Endothelial cell of umbilical vein (primary cell): ENCODE results near the gene CNTNAP2. TPM values are rescaled to one million over a fixed set of nuclear protein-coding genes. Genes with fewer than 3 reads are reported as not detected.

Experiments
- BruUV-seq: library from RNA; stranded (reverse); fragments of 400-500 nt; replicated peaks from 2 replicates; lab custom pipeline; 2021; lab: Mats Ljungman, UMichigan
- CTCF ChIA-PET: fragments of 300-600, 350-600 bp; sonication (Branson Sonifier 250); formaldehyde crosslinking; loops from one replicate; lab custom pipeline; 2021; ENCODE audit warnings: antibody characterized with exemption, inconsistent platforms; lab: Charles Lee
- POLR2A ChIA-PET: fragments of 300-600, 350-600 bp; sonication (Branson Sonifier 250); formaldehyde crosslinking; loops from one replicate; lab custom pipeline; 2021; ENCODE audit warnings: antibody characterized with exemption, inconsistent platforms; lab: Charles Lee
- DNase-seq: peaks from one replicate; pipeline ENCODE4 v3.0.0-alpha.2; 2011; ENCODE audit warnings: low read depth, low spot score
- FAIRE-seq: peaks from 2 replicates; lab custom pipeline; 2011; peaks lifted over from hg19 to GRCh38; lab: Jason Lieb, UNC
- H2AFZ ChIP-seq: 2 replicates; pipeline ENCODE4 v1.6.0; 2012; ENCODE audit warnings: low read depth, low read length, control low read depth, inconsistent platforms
- H3K27ac ChIP-seq: 2 replicates; pipeline ENCODE4 v1.5.1; 2011; ENCODE audit warnings: low read depth, mild to moderate bottlenecking, control low read depth, low read length, moderate library complexity; ENCODE audit not compliant: insufficient read depth
- H3K27me3 ChIP-seq, 2 experiments: 2 replicates each; pipeline versions ENCODE4 v1.6.0 to v1.6.1; 2011; ENCODE audit warnings: low read length in 2 of 2, mixed read lengths in 1 of 2; ENCODE audit not compliant: control insufficient read depth in 2 of 2, insufficient read depth in 2 of 2
- H3K36me3 ChIP-seq, 2 experiments: 2 replicates in 1 of 2; 3 replicates in 1 of 2; pipeline ENCODE4 v1.5.1; 2011; ENCODE audit warnings: low read length in 2 of 2, mild to moderate bottlenecking in 1 of 2, moderate library complexity in 1 of 2; ENCODE audit not compliant: control insufficient read depth in 2 of 2, insufficient read depth in 2 of 2; ENCODE audit errors: extremely low read depth in 1 of 2
- H3K4me1 ChIP-seq: 3 replicates; pipeline ENCODE4 v1.5.1; 2011; ENCODE audit warnings: mild to moderate bottlenecking, low read length; ENCODE audit not compliant: control insufficient read depth, insufficient read depth; ENCODE audit errors: extremely low read depth
- H3K4me2 ChIP-seq: 2 replicates; pipeline ENCODE4 v1.6.1; 2011; ENCODE audit warnings: low read length, control low read depth, mixed read lengths; ENCODE audit not compliant: insufficient read depth
- H3K4me3 ChIP-seq, 3 experiments: fragments of 200-600 bp in 1 of 3; sonication (generic), shearing (Covaris generic) in 1 of 3; replicated peaks in 1 of 3; 2 replicates each; pipeline ENCODE4 v1.5.1; 2011 to 2016; ENCODE audit warnings: control low read depth in 3 of 3, low read length in 3 of 3, mild to moderate bottlenecking in 2 of 3, inconsistent platforms in 1 of 3, low read depth in 1 of 3, moderate library complexity in 1 of 3; ENCODE audit not compliant: insufficient read depth in 1 of 3
- H3K79me2 ChIP-seq: 2 replicates; pipeline ENCODE4 v1.6.0; 2012; ENCODE audit warnings: low read length, inconsistent platforms; ENCODE audit not compliant: control insufficient read depth, insufficient read depth
- H3K9ac ChIP-seq: replicated peaks from 2 replicates; pipeline ENCODE3; 2011; ENCODE audit warnings: low read length, control low read depth; ENCODE audit not compliant: insufficient read depth; ENCODE audit errors: extremely low read depth
- H3K9me1 ChIP-seq: replicated peaks from 3 replicates; pipeline ENCODE4 v1.6.0; 2011; ENCODE audit warnings: mild to moderate bottlenecking, low read length; ENCODE audit not compliant: control insufficient read depth, insufficient read depth; ENCODE audit errors: extremely low read depth
- H3K9me3 ChIP-seq: replicated peaks from 2 replicates; pipeline ENCODE4 v1.5.1; 2012; ENCODE audit warnings: low read length, inconsistent platforms; ENCODE audit not compliant: control insufficient read depth, insufficient read depth
- H4K20me1 ChIP-seq: replicated peaks from 2 replicates; pipeline ENCODE3; 2011; ENCODE audit warnings: mild to moderate bottlenecking, low read length; ENCODE audit not compliant: control insufficient read depth, insufficient read depth; ENCODE audit errors: extremely low read depth
- EZH2 ChIP-seq: IDR thresholded peaks from 2 replicates; pipeline ENCODE4 v1.6.1; 2012; ENCODE audit warnings: borderline replicate concordance, low read depth, mild to moderate bottlenecking, moderate library complexity, low read length, inconsistent platforms; ENCODE audit not compliant: severe bottlenecking
- GATA2 ChIP-seq: IDR thresholded peaks from 2 replicates; pipeline ENCODE4 v1.7.0; 2011; ENCODE audit warnings: low read depth, mild to moderate bottlenecking, moderate library complexity, mixed read lengths, low read length; ENCODE audit not compliant: insufficient read length, insufficient read depth
- JUN ChIP-seq: IDR thresholded peaks from 2 replicates; pipeline ENCODE4 v1.6.1; 2011; ENCODE audit warnings: borderline replicate concordance, low read depth; ENCODE audit not compliant: insufficient read length, insufficient read depth
- MAX ChIP-seq: IDR thresholded peaks from 2 replicates; pipeline ENCODE4 v1.6.1; 2011; ENCODE audit not compliant: insufficient read depth, insufficient read length
- POLR2A ChIP-seq: IDR thresholded peaks from 2 replicates; pipeline ENCODE4 v1.6.1; 2012; ENCODE audit warnings: low read depth, mild to moderate bottlenecking, control low read depth, low read length
- POLR2AphosphoS5 ChIP-seq: IDR thresholded peaks from 2 replicates; pipeline ENCODE4 v1.6.1; 2012; ENCODE audit warnings: low read depth, mild to moderate bottlenecking, control low read depth, low read length, moderate library complexity; ENCODE audit not compliant: insufficient read depth
- dilution Hi-C: fragments of 300-500 bp; cut with MboI; formaldehyde crosslinking; loops from one replicate; pipeline ENCODE4 v1.15.0; 2019; ENCODE audit warnings: low sequenced_read_pairs; ENCODE audit not compliant: extremely low pct_ligation_motif_present
- intact Hi-C: fragments of 100-400 bp; cut with micrococcal nuclease; formaldehyde crosslinking; loops from one replicate; pipeline ENCODE4 v1.10.0; 2022
- polyA plus RNA-seq, 4 experiments: library from polyadenylated mRNA; depleted of rRNA in 3 of 4; stranded (reverse) in 3 of 4; unstranded in 1 of 4; fragments of >200 nt; gene quantifications; 2 replicates each; pipeline versions ENCODE4 v1.2.1 to v1.2.3, GENCODE V29; 2011 to 2012; ENCODE audit warnings: missing spikeins in 1 of 4
- total RNA-seq: library from RNA; stranded (reverse); gene quantifications from 2 replicates; pipeline ENCODE4 v1.2.3, GENCODE V29; 2021
- TF ChIP-seq, protein P1 (sequence below), 2 donors: IDR thresholded peaks; 1 replicate in 1 of 2; 2 replicates in 1 of 2; pipeline ENCODE4 v1.5.1; 2011; ENCODE audit warnings: low read length in 2 of 2, mild to moderate bottlenecking in 2 of 2, moderate library complexity in 2 of 2, control low read depth in 1 of 2, inconsistent platforms in 1 of 2, low read depth in 1 of 2; ENCODE audit not compliant: insufficient read depth in 1 of 2; ENCODE audit errors: extremely low read depth in 1 of 2

CNTNAP2 gene
- total and polyA plus RNA-seq, 2 donors (not counting 3 experiments of a cell fraction or from before 2014, with no cell fraction given) = not detected

DNA sequence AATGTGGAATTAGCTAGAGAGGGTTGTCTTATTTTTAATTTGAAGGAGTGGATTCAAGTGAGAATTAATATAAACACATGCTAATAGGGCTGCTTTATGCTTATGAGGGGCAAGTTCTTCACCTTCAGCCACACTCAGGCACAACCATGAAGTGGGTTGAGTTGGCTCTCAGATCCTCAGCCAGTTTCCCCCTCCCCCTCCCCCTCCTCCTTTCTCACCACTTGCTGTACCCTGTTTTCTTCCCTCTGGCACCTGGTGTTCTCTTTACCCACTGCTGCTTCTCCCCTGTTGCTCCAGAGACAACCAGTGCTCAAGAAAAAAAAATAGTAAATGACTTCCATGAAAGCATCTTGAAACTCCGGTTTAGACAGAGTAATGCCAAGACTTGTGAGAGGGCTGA is 1083.3 kb downstream of the CNTNAP2 start:
- Histone ChIP-seq H3K4me2 (no peak overlapping the region), H3K4me3 (no peak overlapping the region), H2AFZ (no peak overlapping the region), H3K9me3 (peaks cover 5% of the 10 kb centered on the region), H4K20me1 (no peaks in the 10 kb centered on the region), H3K9ac (no peak overlapping the region), H3K4me1 (no peaks in the 10 kb centered on the region), H3K36me3 (no peaks in the 10 kb centered on the region), H3K79me2 (no peaks in the 10 kb centered on the region), H3K27ac (no peak overlapping the region), H3K9me1 (no peaks in the 10 kb centered on the region), H3K27me3 (no peaks in the 10 kb centered on the region)
- ChIA-PET POLR2A (no interaction called here), CTCF (no interaction called here)
- TF ChIP-seq, protein P1, sequence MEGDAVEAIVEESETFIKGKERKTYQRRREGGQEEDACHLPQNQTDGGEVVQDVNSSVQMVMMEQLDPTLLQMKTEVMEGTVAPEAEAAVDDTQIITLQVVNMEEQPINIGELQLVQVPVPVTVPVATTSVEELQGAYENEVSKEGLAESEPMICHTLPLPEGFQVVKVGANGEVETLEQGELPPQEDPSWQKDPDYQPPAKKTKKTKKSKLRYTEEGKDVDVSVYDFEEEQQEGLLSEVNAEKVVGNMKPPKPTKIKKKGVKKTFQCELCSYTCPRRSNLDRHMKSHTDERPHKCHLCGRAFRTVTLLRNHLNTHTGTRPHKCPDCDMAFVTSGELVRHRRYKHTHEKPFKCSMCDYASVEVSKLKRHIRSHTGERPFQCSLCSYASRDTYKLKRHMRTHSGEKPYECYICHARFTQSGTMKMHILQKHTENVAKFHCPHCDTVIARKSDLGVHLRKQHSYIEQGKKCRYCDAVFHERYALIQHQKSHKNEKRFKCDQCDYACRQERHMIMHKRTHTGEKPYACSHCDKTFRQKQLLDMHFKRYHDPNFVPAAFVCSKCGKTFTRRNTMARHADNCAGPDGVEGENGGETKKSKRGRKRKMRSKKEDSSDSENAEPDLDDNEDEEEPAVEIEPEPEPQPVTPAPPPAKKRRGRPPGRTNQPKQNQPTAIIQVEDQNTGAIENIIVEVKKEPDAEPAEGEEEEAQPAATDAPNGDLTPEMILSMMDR (IDR thresholded peaks at IDR 0.05; ENCODE audit: extremely low read depth in 1 of 2, insufficient read depth in 1 of 2, low read depth in 1 of 2, low read length in 2 of 2) = no peak
- no peak for TF ChIP-seq GATA2
- no TSS peak for BruUV-seq
- FAIRE-seq (no peak), DNase-seq (no peak)
- dilution Hi-C loops (no loop called here), intact Hi-C loops (no loop called here)

DNA sequence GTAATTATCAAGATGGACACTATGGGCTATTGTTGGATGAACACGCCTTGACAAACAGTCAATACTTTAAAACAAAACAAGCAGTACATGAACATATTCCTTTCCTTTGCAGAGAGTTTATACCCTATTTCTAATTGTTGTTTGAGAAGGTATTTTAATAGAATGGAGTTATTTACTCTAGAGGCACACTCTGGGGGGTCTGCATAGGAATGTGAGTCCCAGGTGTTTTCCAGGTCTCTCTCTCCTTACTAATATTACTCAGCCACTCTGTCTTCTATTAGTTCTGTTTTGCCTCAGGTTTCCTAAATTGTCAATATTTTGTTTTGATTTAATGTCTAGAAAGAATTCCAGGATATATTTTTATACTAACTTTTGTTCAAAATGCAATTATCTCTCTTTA is 1091.4 kb downstream of the CNTNAP2 start:
- no peak for TF ChIP-seq GATA2
- TF ChIP-seq POLR2AphosphoS5 = no peak
- TF ChIP-seq EZH2 = no peak
- TF ChIP-seq MAX = no peak
- TF ChIP-seq, protein P1 (IDR thresholded peaks at IDR 0.05; ENCODE audit: extremely low read depth in 1 of 2, insufficient read depth in 1 of 2, low read depth in 1 of 2, low read length in 2 of 2) = no peak
- no peak for TF ChIP-seq JUN
- TF ChIP-seq POLR2A = no peak
- no TSS peak for BruUV-seq
- no peaks in the 10 kb centered on the region for H3K79me2 ChIP-seq
- H3K4me1 ChIP-seq = no peaks in the 10 kb centered on the region
- intact Hi-C loops = no loop called here
- DNase-seq (no peak), FAIRE-seq (no peak)
- H3K4me2 ChIP-seq = no peak overlapping the region
- dilution Hi-C loops = no loop called here
- H3K36me3 ChIP-seq = no peaks in the 10 kb centered on the region
- no peak overlapping the region for H3K4me3 ChIP-seq
- H4K20me1 ChIP-seq = no peaks in the 10 kb centered on the region
- H3K9me1 ChIP-seq = no peaks in the 10 kb centered on the region
- H3K9me3 ChIP-seq = no peaks in the 10 kb centered on the region
- no peak overlapping the region for H3K9ac ChIP-seq
- POLR2A ChIA-PET = no interaction called here
- H3K27me3 ChIP-seq = no peaks in the 10 kb centered on the region
- no peak overlapping the region for H2AFZ ChIP-seq
- CTCF ChIA-PET = no interaction called here
- no peak overlapping the region for H3K27ac ChIP-seq
